Measurements from ENCODE around the gene PDE6G.

GRCh38 chr17:81695211-81695610, 38.9 kb upstream of the PDE6G start:
- TF ChIP-seq, protein P1, sequence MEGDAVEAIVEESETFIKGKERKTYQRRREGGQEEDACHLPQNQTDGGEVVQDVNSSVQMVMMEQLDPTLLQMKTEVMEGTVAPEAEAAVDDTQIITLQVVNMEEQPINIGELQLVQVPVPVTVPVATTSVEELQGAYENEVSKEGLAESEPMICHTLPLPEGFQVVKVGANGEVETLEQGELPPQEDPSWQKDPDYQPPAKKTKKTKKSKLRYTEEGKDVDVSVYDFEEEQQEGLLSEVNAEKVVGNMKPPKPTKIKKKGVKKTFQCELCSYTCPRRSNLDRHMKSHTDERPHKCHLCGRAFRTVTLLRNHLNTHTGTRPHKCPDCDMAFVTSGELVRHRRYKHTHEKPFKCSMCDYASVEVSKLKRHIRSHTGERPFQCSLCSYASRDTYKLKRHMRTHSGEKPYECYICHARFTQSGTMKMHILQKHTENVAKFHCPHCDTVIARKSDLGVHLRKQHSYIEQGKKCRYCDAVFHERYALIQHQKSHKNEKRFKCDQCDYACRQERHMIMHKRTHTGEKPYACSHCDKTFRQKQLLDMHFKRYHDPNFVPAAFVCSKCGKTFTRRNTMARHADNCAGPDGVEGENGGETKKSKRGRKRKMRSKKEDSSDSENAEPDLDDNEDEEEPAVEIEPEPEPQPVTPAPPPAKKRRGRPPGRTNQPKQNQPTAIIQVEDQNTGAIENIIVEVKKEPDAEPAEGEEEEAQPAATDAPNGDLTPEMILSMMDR (IDR thresholded peaks at IDR 0.05; ENCODE audit: low read depth, low read length), result no peak
- no peak for TF ChIP-seq EZH2phosphoT487 (IDR thresholded peaks at IDR 0.05; ENCODE audit: low read depth)

Data from OCI-LY3 (cell line).